Measurements from ENCODE around the gene PKHD1. TPM values are rescaled to one million over a fixed set of nuclear protein-coding genes. Genes with fewer than 3 reads are reported as not detected.

PKHD1 gene
- total RNA-seq (ENCODE audit: unreplicated experiment): 0.03 TPM
- long read RNA-seq: 0 reads

- peaks cover 4% of the 10 kb centered on the region for H3K27me3 Mint-ChIP-seq (ENCODE audit: unreplicated experiment)
- H3K4me3 Mint-ChIP-seq (ENCODE audit: unreplicated experiment): no peak within 1 kb of the TSS
- H3K27ac Mint-ChIP-seq (ENCODE audit: unreplicated experiment): no peak within 1 kb of the TSS
- no peaks in the 10 kb centered on the region for H3K4me1 Mint-ChIP-seq (ENCODE audit: unreplicated experiment)
- no peaks in the 10 kb centered on the region for H3K9me3 Mint-ChIP-seq (ENCODE audit: unreplicated experiment)
- peaks cover 3% of the 10 kb centered on the region for H3K36me3 Mint-ChIP-seq (ENCODE audit: low read depth, unreplicated experiment)
- peak; percentile 40 for TF ChIP-seq CTCF (IDR thresholded peaks at IDR 0.05; ENCODE audit: unreplicated experiment)
- no peak for DNase-seq (ENCODE audit: low spot score)
These were observed at the start of gene PKHD1 for GRCh38 chr6:52087498-52087999. PKHD1 (minus strand) TSS chr6:52087613; CDS start chr6:52084933, 2,680 bp downstream.

- DNase-seq (ENCODE audit: low spot score): no peak
These were observed 49.6 kb upstream of the PKHD1 start for GRCh38 chr6:52136934-52137467.

GRCh38 chr6:52136055-52136454, 48.6 kb upstream of the PKHD1 start:
- no peaks in the 10 kb centered on the region for H3K36me3 Mint-ChIP-seq (ENCODE audit: low read depth, unreplicated experiment)
- no peaks in the 10 kb centered on the region for H3K27me3 Mint-ChIP-seq (ENCODE audit: unreplicated experiment)
- no peak overlapping the region for H3K4me3 Mint-ChIP-seq (ENCODE audit: unreplicated experiment)

More at GRCh38 chr6:52136934-52137467, 49.6 kb upstream of the PKHD1 start:
- no peak for TF ChIP-seq CTCF (IDR thresholded peaks at IDR 0.05; ENCODE audit: unreplicated experiment)
- Mint-ChIP-seq H3K27me3 (ENCODE audit: unreplicated experiment) (no peaks in the 10 kb centered on the region), H3K27ac (ENCODE audit: unreplicated experiment) (no peak overlapping the region), H3K4me1 (ENCODE audit: unreplicated experiment) (peaks cover 2% of the 10 kb centered on the region), H3K36me3 (ENCODE audit: low read depth, unreplicated experiment) (no peaks in the 10 kb centered on the region), H3K9me3 (ENCODE audit: unreplicated experiment) (no peaks in the 10 kb centered on the region), H3K4me3 (ENCODE audit: unreplicated experiment) (no peak overlapping the region)

GRCh38 chr6:52135217-52135616, 47.8 kb upstream of the PKHD1 start:
- H3K36me3 Mint-ChIP-seq (ENCODE audit: low read depth, unreplicated experiment): no peaks in the 10 kb centered on the region
- TF ChIP-seq CTCF (IDR thresholded peaks at IDR 0.05; ENCODE audit: unreplicated experiment): no peak

More at GRCh38 chr6:52136055-52136454, 48.6 kb upstream of the PKHD1 start:
- H3K9me3 Mint-ChIP-seq (ENCODE audit: unreplicated experiment): no peaks in the 10 kb centered on the region
- no peak overlapping the region for H3K27ac Mint-ChIP-seq (ENCODE audit: unreplicated experiment)
- DNase-seq (ENCODE audit: low spot score): no peak
- H3K4me1 Mint-ChIP-seq (ENCODE audit: unreplicated experiment): peaks cover 2% of the 10 kb centered on the region
- no peak for TF ChIP-seq CTCF (IDR thresholded peaks at IDR 0.05; ENCODE audit: unreplicated experiment)

GRCh38 chr6:52134011-52134410, 46.6 kb upstream of the PKHD1 start:
- Mint-ChIP-seq H3K4me1 (ENCODE audit: unreplicated experiment) (peaks cover 2% of the 10 kb centered on the region), H3K36me3 (ENCODE audit: low read depth, unreplicated experiment) (no peaks in the 10 kb centered on the region)
- no peak for TF ChIP-seq CTCF (IDR thresholded peaks at IDR 0.05; ENCODE audit: unreplicated experiment)

More at GRCh38 chr6:52135217-52135616, 47.8 kb upstream of the PKHD1 start:
- DNase-seq (ENCODE audit: low spot score): no peak
- Mint-ChIP-seq H3K9me3 (ENCODE audit: unreplicated experiment) (no peaks in the 10 kb centered on the region), H3K4me1 (ENCODE audit: unreplicated experiment) (peaks cover 2% of the 10 kb centered on the region), H3K27me3 (ENCODE audit: unreplicated experiment) (no peaks in the 10 kb centered on the region), H3K4me3 (ENCODE audit: unreplicated experiment) (no peak overlapping the region), H3K27ac (ENCODE audit: unreplicated experiment) (no peak overlapping the region)

More at GRCh38 chr6:52134011-52134410, 46.6 kb upstream of the PKHD1 start:
- Mint-ChIP-seq H3K9me3 (ENCODE audit: unreplicated experiment) (no peaks in the 10 kb centered on the region), H3K27ac (ENCODE audit: unreplicated experiment) (no peak overlapping the region), H3K4me3 (ENCODE audit: unreplicated experiment) (no peak overlapping the region), H3K27me3 (ENCODE audit: unreplicated experiment) (no peaks in the 10 kb centered on the region)
- DNase-seq (ENCODE audit: low spot score): no peak

All from endothelial cell (in vitro differentiated cells).